Measurements from ENCODE around the gene JMJD4.

Gene JMJD4

DNA sequence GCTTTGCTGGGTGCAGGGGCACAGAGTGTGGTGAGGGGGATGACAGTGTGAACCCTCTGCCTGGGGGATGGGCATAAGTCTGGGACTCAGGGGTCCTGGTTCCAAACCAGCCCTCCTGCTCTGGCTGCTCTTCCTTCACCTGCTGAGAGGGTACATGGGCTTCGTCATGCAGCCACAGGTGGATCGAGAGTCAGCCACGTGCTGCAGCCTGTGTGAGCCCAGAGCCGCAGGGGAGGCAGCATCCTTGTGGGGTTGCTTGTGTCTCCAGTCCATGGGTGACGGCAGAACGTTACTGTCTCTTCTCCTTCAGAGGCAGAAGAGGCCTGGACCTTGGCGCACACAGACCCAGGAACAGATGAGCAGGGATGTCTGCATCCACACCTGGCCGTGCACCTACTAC lies 12.3 kb upstream of the JMJD4 start:
- Histone ChIP-seq H3K27ac (ENCODE audit: low read length) (no peak overlapping the region), H4K20me1 (ENCODE audit: insufficient read depth, low read length) (peaks cover 54% of the 10 kb centered on the region), H3K4me3 (ENCODE audit: low read length) (no peak overlapping the region), H2AFZ (ENCODE audit: low read depth, low read length) (no peak overlapping the region), H3K27me3 (ENCODE audit: low read depth, low read length) (no peaks in the 10 kb centered on the region), H3K79me2 (ENCODE audit: low read length) (peaks cover 97% of the 10 kb centered on the region), H3K9me3 (ENCODE audit: insufficient read depth, low read length) (no peaks in the 10 kb centered on the region), H3K4me2 (ENCODE audit: low read length) (no peak overlapping the region), H3K4me1 (ENCODE audit: low read length) (peaks cover 27% of the 10 kb centered on the region), H3K9ac (ENCODE audit: low read length) (no peak overlapping the region), H3K36me3 (replicated peaks; ENCODE audit: low read depth, low read length) (peaks cover 52% of the 10 kb centered on the region)
- TF ChIP-seq, protein P1, sequence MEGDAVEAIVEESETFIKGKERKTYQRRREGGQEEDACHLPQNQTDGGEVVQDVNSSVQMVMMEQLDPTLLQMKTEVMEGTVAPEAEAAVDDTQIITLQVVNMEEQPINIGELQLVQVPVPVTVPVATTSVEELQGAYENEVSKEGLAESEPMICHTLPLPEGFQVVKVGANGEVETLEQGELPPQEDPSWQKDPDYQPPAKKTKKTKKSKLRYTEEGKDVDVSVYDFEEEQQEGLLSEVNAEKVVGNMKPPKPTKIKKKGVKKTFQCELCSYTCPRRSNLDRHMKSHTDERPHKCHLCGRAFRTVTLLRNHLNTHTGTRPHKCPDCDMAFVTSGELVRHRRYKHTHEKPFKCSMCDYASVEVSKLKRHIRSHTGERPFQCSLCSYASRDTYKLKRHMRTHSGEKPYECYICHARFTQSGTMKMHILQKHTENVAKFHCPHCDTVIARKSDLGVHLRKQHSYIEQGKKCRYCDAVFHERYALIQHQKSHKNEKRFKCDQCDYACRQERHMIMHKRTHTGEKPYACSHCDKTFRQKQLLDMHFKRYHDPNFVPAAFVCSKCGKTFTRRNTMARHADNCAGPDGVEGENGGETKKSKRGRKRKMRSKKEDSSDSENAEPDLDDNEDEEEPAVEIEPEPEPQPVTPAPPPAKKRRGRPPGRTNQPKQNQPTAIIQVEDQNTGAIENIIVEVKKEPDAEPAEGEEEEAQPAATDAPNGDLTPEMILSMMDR (IDR thresholded peaks at IDR 0.05; ENCODE audit: low read depth, low read length) = no peak
- TF ChIP-seq EZH2phosphoT487 (IDR thresholded peaks at IDR 0.05; ENCODE audit: low read depth) = no peak

DNA sequence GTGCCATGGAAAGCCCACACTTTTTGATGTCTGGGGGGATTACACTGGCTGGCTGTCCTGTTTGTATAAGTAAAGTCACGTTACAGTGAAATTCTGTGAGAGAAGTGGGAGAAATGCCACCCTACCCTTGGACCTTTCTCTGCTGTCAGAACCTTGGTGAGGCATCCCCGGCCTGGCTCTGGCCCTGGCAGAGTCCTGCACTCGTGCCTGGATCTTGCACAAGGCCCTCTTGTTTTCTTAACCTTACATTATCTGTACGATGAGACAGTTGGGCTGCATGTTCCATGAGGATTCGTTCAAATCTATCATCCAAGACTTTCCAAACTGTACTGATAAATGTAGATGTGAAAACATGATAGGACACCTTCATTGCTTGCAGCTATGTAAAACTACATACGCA lies 11.6 kb upstream of the JMJD4 start:
- Histone ChIP-seq H3K4me2 (ENCODE audit: low read length) (no peak overlapping the region), H3K4me1 (ENCODE audit: low read length) (peaks cover 20% of the 10 kb centered on the region), H3K9ac (ENCODE audit: low read length) (no peak overlapping the region), H3K9me3 (ENCODE audit: insufficient read depth, low read length) (no peaks in the 10 kb centered on the region), H3K4me3 (ENCODE audit: low read length) (no peak overlapping the region), H3K79me2 (ENCODE audit: low read length) (peaks cover 97% of the 10 kb centered on the region), H4K20me1 (ENCODE audit: insufficient read depth, low read length) (peaks cover 57% of the 10 kb centered on the region), H2AFZ (ENCODE audit: low read depth, low read length) (no peak overlapping the region), H3K27ac (ENCODE audit: low read length) (no peak overlapping the region), H3K27me3 (ENCODE audit: low read depth, low read length) (no peaks in the 10 kb centered on the region), H3K36me3 (replicated peaks; ENCODE audit: low read depth, low read length) (peaks cover 48% of the 10 kb centered on the region)
- TF ChIP-seq EZH2phosphoT487 (IDR thresholded peaks at IDR 0.05; ENCODE audit: low read depth) = no peak
- TF ChIP-seq, protein P1 (IDR thresholded peaks at IDR 0.05; ENCODE audit: low read depth, low read length) = no peak

DNA sequence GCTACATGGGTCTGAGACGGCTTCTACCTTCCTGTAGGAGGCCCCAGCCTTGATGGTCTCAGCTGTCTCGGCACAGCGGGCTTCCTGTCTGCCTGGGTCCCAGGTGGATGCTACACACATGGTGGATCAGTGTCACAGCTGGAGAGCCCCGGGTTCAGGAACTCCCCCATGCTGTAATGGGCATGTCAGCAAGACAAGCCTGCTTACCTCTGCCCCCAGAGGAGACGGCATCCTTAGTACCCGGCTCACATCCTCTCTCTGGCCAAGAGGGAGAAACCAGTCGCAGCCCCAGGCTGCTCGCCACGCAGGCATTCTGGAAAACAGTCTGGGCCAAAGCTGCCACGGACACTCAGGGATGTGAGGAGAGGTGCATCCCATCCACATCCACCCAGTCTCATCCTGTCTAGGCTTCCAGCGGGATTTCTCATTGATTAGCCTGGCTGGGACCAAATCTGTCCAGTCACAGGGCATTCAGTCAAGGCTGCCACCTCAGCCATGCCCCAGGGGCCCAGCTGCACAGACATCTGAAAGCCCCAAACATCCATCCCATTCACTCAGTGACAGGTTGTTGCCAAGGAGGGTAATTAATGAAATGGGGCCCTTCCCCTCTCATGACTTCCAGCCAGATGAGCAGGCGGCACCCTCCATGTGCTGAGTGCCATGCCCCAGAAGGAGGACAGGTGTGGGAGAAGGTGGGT lies 10.6 kb upstream of the JMJD4 start:
- Histone ChIP-seq H3K4me2 (ENCODE audit: low read length) (no peak overlapping the region), H3K79me2 (ENCODE audit: low read length) (peaks cover 99% of the 10 kb centered on the region), H3K9me3 (ENCODE audit: insufficient read depth, low read length) (no peaks in the 10 kb centered on the region), H2AFZ (ENCODE audit: low read depth, low read length) (no peak overlapping the region), H3K4me1 (ENCODE audit: low read length) (peaks cover 10% of the 10 kb centered on the region), H3K27me3 (ENCODE audit: low read depth, low read length) (no peaks in the 10 kb centered on the region), H4K20me1 (ENCODE audit: insufficient read depth, low read length) (peaks cover 67% of the 10 kb centered on the region), H3K36me3 (replicated peaks; ENCODE audit: low read depth, low read length) (peaks cover 40% of the 10 kb centered on the region), H3K4me3 (ENCODE audit: low read length) (no peak overlapping the region), H3K9ac (ENCODE audit: low read length) (no peak overlapping the region), H3K27ac (ENCODE audit: low read length) (no peak overlapping the region)
- TF ChIP-seq EZH2phosphoT487 (IDR thresholded peaks at IDR 0.05; ENCODE audit: low read depth) = no peak
- TF ChIP-seq, protein P1 (IDR thresholded peaks at IDR 0.05; ENCODE audit: low read depth, low read length) = no peak

DNA sequence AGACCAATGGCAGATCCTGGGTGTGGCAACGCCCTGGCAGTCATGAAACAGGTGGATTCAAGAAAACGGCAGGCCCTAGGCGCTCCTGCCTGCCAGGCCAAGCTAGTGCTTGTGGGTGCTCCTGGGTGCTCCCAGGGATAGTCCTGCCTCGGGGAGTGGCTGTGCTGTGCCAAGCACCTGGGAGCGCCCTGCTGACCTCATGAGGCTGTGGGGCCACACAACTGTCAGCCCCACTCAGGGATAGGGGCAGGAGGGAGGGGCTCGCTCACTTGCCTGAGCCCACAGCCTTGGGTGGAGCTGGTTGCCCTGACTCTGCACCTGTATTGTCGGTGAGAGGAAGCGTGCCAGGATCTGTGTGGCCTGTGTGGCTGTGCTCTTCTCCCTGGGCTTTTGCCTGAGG lies 9.6 kb upstream of the JMJD4 start:
- TF ChIP-seq EZH2phosphoT487 (IDR thresholded peaks at IDR 0.05; ENCODE audit: low read depth) = no peak
- TF ChIP-seq, protein P1 (IDR thresholded peaks at IDR 0.05; ENCODE audit: low read depth, low read length) = no peak

More for the DNA sequence above, 9.6 kb upstream of the JMJD4 start:
- H3K4me3 ChIP-seq (ENCODE audit: low read length) = no peak overlapping the region
- no peaks in the 10 kb centered on the region for H3K27me3 ChIP-seq (ENCODE audit: low read depth, low read length)
- H3K27ac ChIP-seq (ENCODE audit: low read length) = no peak overlapping the region
- H3K9me3 ChIP-seq (ENCODE audit: insufficient read depth, low read length) = no peaks in the 10 kb centered on the region
- peaks cover 77% of the 10 kb centered on the region for H4K20me1 ChIP-seq (ENCODE audit: insufficient read depth, low read length)
- no peak overlapping the region for H2AFZ ChIP-seq (ENCODE audit: low read depth, low read length)
- no peak overlapping the region for H3K9ac ChIP-seq (ENCODE audit: low read length)
- H3K4me2 ChIP-seq (ENCODE audit: low read length) = no peak overlapping the region
- H3K36me3 ChIP-seq (replicated peaks; ENCODE audit: low read depth, low read length) = peaks cover 39% of the 10 kb centered on the region
- peaks cover 9% of the 10 kb centered on the region for H3K4me1 ChIP-seq (ENCODE audit: low read length)
- peaks cover 99% of the 10 kb centered on the region for H3K79me2 ChIP-seq (ENCODE audit: low read length)

Data from OCI-LY3 (cell line).